Ishikawa (cell line): ENCODE data around the gene PRPF6.

Source experiments
- CEBPB ChIP-seq: IDR thresholded peaks from 2 replicates; pipeline ENCODE4 v1.6.1; 2012
- CREB1 ChIP-seq: IDR thresholded peaks from 2 replicates; pipeline ENCODE4 v1.6.1; 2012; ENCODE audit warnings: low read depth
- EGR1 ChIP-seq: IDR thresholded peaks from 2 replicates; pipeline ENCODE4 v1.6.1; 2012
- EP300 ChIP-seq: IDR thresholded peaks from 2 replicates; pipeline ENCODE4 v1.6.1; 2012; ENCODE audit warnings: borderline replicate concordance
- FOXM1 ChIP-seq: IDR thresholded peaks from 2 replicates; pipeline ENCODE4 v1.6.1; 2012; ENCODE audit warnings: low read depth, borderline replicate concordance
- MAX ChIP-seq: IDR thresholded peaks from 2 replicates; pipeline ENCODE4 v1.6.1; 2012
- NFIC ChIP-seq: IDR thresholded peaks from 2 replicates; pipeline ENCODE4 v1.6.1; 2012
- RAD21 ChIP-seq: IDR thresholded peaks from 2 replicates; pipeline ENCODE4 v1.6.1; 2012; ENCODE audit warnings: low read depth
- REST ChIP-seq: IDR thresholded peaks from 2 replicates; pipeline ENCODE4 v1.6.1; 2012; ENCODE audit warnings: low read depth, mild to moderate bottlenecking
- TAF1 ChIP-seq: IDR thresholded peaks from 2 replicates; pipeline ENCODE4 v1.6.1; 2012; ENCODE audit warnings: low read depth, mild to moderate bottlenecking
- TCF12 ChIP-seq: IDR thresholded peaks from 2 replicates; pipeline ENCODE4 v1.6.1; 2012; ENCODE audit warnings: low read depth
- TEAD4 ChIP-seq: IDR thresholded peaks from 2 replicates; pipeline ENCODE4 v1.6.1; 2012
- USF1 ChIP-seq: IDR thresholded peaks from 2 replicates; pipeline ENCODE4 v1.6.1; 2012
- YY1 ChIP-seq: IDR thresholded peaks from 2 replicates; pipeline ENCODE4 v1.6.1; 2012; ENCODE audit warnings: low read depth
- ZBTB7A ChIP-seq: IDR thresholded peaks from 2 replicates; pipeline ENCODE4 v1.6.1; 2012; ENCODE audit warnings: low read depth

Gene PRPF6

GRCh38 chr20:63976980-63977738 is 3.8 kb upstream of the PRPF6 start:
- TF ChIP-seq RAD21 = no peak
- TF ChIP-seq NFIC = no peak
- no peak for TF ChIP-seq ZBTB7A
- TF ChIP-seq EGR1 = no peak
- TF ChIP-seq CEBPB = no peak
- TF ChIP-seq MAX = no peak
- no peak for TF ChIP-seq YY1
- TF ChIP-seq TCF12 = no peak
- TF ChIP-seq FOXM1 = no peak
- TF ChIP-seq CREB1 = no peak
- TF ChIP-seq USF1 = no peak
- TF ChIP-seq EP300 = no peak
- TF ChIP-seq TAF1 = no peak
- no peak for TF ChIP-seq REST
- no peak for TF ChIP-seq TEAD4

GRCh38 chr20:63977739-63978276 is 3.1 kb upstream of the PRPF6 start:
- TF ChIP-seq EP300 (no peak), RAD21 (no peak), TAF1 (no peak), CEBPB (no peak), ZBTB7A (no peak), NFIC (no peak), TEAD4 (no peak), EGR1 (no peak), TCF12 (no peak), YY1 (no peak)

GRCh38 chr20:63978319-63979228 is 2.4 kb upstream of the PRPF6 start:
- peak; percentile 16; the same call in 1 of the 2 replicates for TF ChIP-seq EP300
- TF ChIP-seq ZBTB7A = peak; percentile 91
- peak; percentile 35 for TF ChIP-seq USF1
- no peak for TF ChIP-seq FOXM1
- TF ChIP-seq RAD21 = no peak
- no peak; the same call in 1 of the 2 replicates for TF ChIP-seq TAF1
- TF ChIP-seq TCF12 = peak; percentile 51; the same call in 1 of the 2 replicates
- TF ChIP-seq TEAD4 = peak; percentile 23; the same call in 1 of the 2 replicates
- peak; percentile 92 for TF ChIP-seq MAX
- TF ChIP-seq NFIC = 0 out of 2 replicates have a peak, but pooled peaks have one; percentile 18

GRCh38 chr20:63979229-63979556 is 1.7 kb upstream of the PRPF6 start:
- TF ChIP-seq RAD21 (no peak), CREB1 (no peak), ZBTB7A (peak; percentile 51), USF1 (no peak), TCF12 (no peak), NFIC (no peak)

- TF ChIP-seq NFIC (peak; percentile 69), RAD21 (no peak), TEAD4 (no peak), USF1 (no peak), ZBTB7A (peak; percentile 8; the same call in 1 of the 2 replicates), TCF12 (no peak), CREB1 (no peak), REST (no peak), EP300 (no peak), CEBPB (no peak), FOXM1 (no peak), YY1 (no peak), EGR1 (no peak; the same call in 1 of the 2 replicates), TAF1 (no peak), MAX (0 out of 2 replicates have a peak, but pooled peaks have one; percentile 24)
Measured at GRCh38 chr20:63979557-63980316, 1.2 kb upstream of the PRPF6 start, which contains the start of gene SAMD10. SAMD10 (minus strand) TSS chr20:63979642; CDS start chr20:63979467, 175 bp downstream.
